HCT116 (cell line): ENCODE results near the gene PARVA. TPM values are rescaled to one million over a fixed set of nuclear protein-coding genes. Genes with fewer than 3 reads are reported as not detected.

Source experiments
- ATAC-seq: fragments of 200-7000 bp; cut with Tn5 transposase; 2 replicates; pipeline ENCODE4 v1.9.1; 2020; ENCODE audit warnings: mild to moderate bottlenecking, moderate library complexity
- BruUV-seq: library from RNA; stranded (reverse); fragments of 400-500 nt; replicated peaks from 2 replicates; lab custom pipeline; 2021; lab: Mats Ljungman, UMichigan
- CTCF ChIA-PET: fragments of 300-600 bp; sonication (Branson Sonifier 250); formaldehyde crosslinking; loops from one replicate; lab custom pipeline; 2021; ENCODE audit warnings: antibody characterized with exemption; lab: Charles Lee
- POLR2A ChIA-PET: fragments of 300-600, 350-600 bp; sonication (Branson Sonifier 250); formaldehyde crosslinking; loops from one replicate; lab custom pipeline; 2021; ENCODE audit warnings: antibody characterized with exemption; lab: Charles Lee
- RAD21 ChIA-PET, 2 experiments: fragments of 300-600 bp; sonication (Branson Sonifier 250); formaldehyde crosslinking; loops; one replicate each; lab custom pipeline; 2023; ENCODE audit warnings: low total read pairs in 2 of 2; ENCODE audit not compliant: uncharacterized antibody in 2 of 2, unreplicated experiment in 2 of 2, low non-redundant PET in 1 of 2; lab: Charles Lee
- DNase-seq: peaks from one replicate; pipeline ENCODE4 v3.0.0-alpha.2; 2010; ENCODE audit warnings: low read depth, low spot score
- H2AFZ ChIP-seq: fragments of 200-600 bp; shearing (Covaris generic), sonication (generic); 2 replicates; pipeline ENCODE4 v1.6.1; 2017; ENCODE audit warnings: low read depth, mixed run types, mixed read lengths, antibody characterized with exemption, low read length; ENCODE audit not compliant: poor library complexity, severe bottlenecking
- H3K27ac ChIP-seq: 2 replicates; pipeline ENCODE4 v1.5.1; 2012; ENCODE audit warnings: low read depth, low read length
- H3K27me3 ChIP-seq: fragments of 200-600 bp; sonication (generic); 2 replicates; pipeline ENCODE4 v1.6.1; 2016; ENCODE audit warnings: mixed run types, low read length, mixed read lengths; ENCODE audit not compliant: insufficient read depth
- H3K36me3 ChIP-seq, 2 experiments: fragments of 200-500 bp in 1 of 2; fragments of 200-600 bp in 1 of 2; sonication (Bioruptor generic) in 1 of 2; sonication (generic) in 1 of 2; 2 replicates each; pipeline versions ENCODE4 v1.5.1 to v1.6.1; 2014 to 2016; ENCODE audit warnings: low read length in 2 of 2, inconsistent platforms in 1 of 2, mixed read lengths in 1 of 2, mixed run types in 1 of 2; ENCODE audit not compliant: insufficient read depth in 2 of 2, control insufficient read depth in 1 of 2
- H3K4me1 ChIP-seq, 2 experiments: fragments of 200-600 bp in 1 of 2; sonication (generic) in 1 of 2; 2 replicates each; pipeline versions ENCODE4 v1.5.1 to v1.6.1; 2012 to 2017; ENCODE audit warnings: low read length in 2 of 2, inconsistent platforms in 1 of 2, mild to moderate bottlenecking in 1 of 2, mixed read lengths in 1 of 2, mixed run types in 1 of 2, moderate library complexity in 1 of 2; ENCODE audit not compliant: insufficient read depth in 2 of 2, control insufficient read depth in 1 of 2
- H3K4me2 ChIP-seq: fragments of 200-600 bp; sonication (generic); 2 replicates; pipeline ENCODE4 v1.6.1; 2017; ENCODE audit warnings: mixed run types, low read length, mixed read lengths
- H3K4me3 ChIP-seq, 2 experiments: fragments of 200-600 bp in 1 of 2; sonication (generic) in 1 of 2; replicated peaks in 1 of 2; 2 replicates each; pipeline ENCODE4 v1.5.1; 2011 to 2016; ENCODE audit warnings: low read length in 2 of 2, control low read depth in 1 of 2, low read depth in 1 of 2, mild to moderate bottlenecking in 1 of 2, mixed read lengths in 1 of 2, mixed run types in 1 of 2
- H3K79me2 ChIP-seq: fragments of 200-600 bp; sonication (generic); 2 replicates; pipeline ENCODE4 v1.6.1; 2017; ENCODE audit warnings: mild to moderate bottlenecking, mixed run types, low read length, moderate library complexity, mixed read lengths; ENCODE audit not compliant: insufficient read depth
- H3K9ac ChIP-seq: fragments of 200-600 bp; sonication (generic); 2 replicates; pipeline ENCODE4 v1.6.1; 2016; ENCODE audit warnings: low read length, mixed read lengths
- H3K9me2 ChIP-seq: fragments of 200-600 bp; sonication (generic), shearing (Covaris generic); 2 replicates; pipeline ENCODE4 v1.6.1; 2017; ENCODE audit warnings: mixed run types, mild to moderate bottlenecking, moderate library complexity; ENCODE audit not compliant: insufficient read depth
- H3K9me3 ChIP-seq, 2 experiments: fragments of 200-500 bp in 1 of 2; fragments of 200-600 bp in 1 of 2; sonication (Bioruptor generic) in 1 of 2; sonication (generic) in 1 of 2; 2 replicates each; pipeline ENCODE4 v1.6.1; 2014 to 2017; ENCODE audit warnings: low read length in 2 of 2, mixed read lengths in 2 of 2, inconsistent platforms in 1 of 2, low read depth in 1 of 2, mild to moderate bottlenecking in 1 of 2, mixed run types in 1 of 2, moderate library complexity in 1 of 2; ENCODE audit not compliant: control insufficient read depth in 1 of 2, insufficient read depth in 1 of 2
- H4K20me1 ChIP-seq: fragments of 200-600 bp; sonication (generic), shearing (Covaris generic); 2 replicates; pipeline ENCODE4 v1.6.1; 2017; ENCODE audit warnings: mixed run types, mild to moderate bottlenecking, moderate library complexity; ENCODE audit not compliant: insufficient read depth
- CBX3 ChIP-seq: IDR thresholded peaks from 2 replicates; pipeline ENCODE4 v1.6.1; 2012; ENCODE audit warnings: low read depth
- CEBPB ChIP-seq: IDR thresholded peaks from 2 replicates; pipeline ENCODE4 v1.6.1; 2012; ENCODE audit warnings: low read depth
- CTCF ChIP-seq, 3 experiments: fragments of 200-600 bp in 1 of 3; sonication (generic) in 1 of 3; IDR thresholded peaks in 2 of 3; conservative IDR thresholded peaks in 1 of 3; 2 replicates each; pipeline ENCODE4 v1.5.1; 2012 to 2017; ENCODE audit warnings: low read depth in 2 of 3, low read length in 2 of 3, antibody characterized with exemption in 1 of 3, borderline replicate concordance in 1 of 3, control low read depth in 1 of 3, mild to moderate bottlenecking in 1 of 3, mixed read lengths in 1 of 3, mixed run types in 1 of 3, moderate library complexity in 1 of 3; ENCODE audit not compliant: insufficient read depth in 1 of 3
- EGR1 ChIP-seq: IDR thresholded peaks from 2 replicates; pipeline ENCODE4 v1.6.1; 2012; ENCODE audit warnings: low read depth
- ELF1 ChIP-seq: IDR thresholded peaks from 2 replicates; pipeline ENCODE4 v1.6.1; 2012; ENCODE audit warnings: low read depth, borderline replicate concordance
- EZH2 ChIP-seq: fragments of 200-600 bp; sonication (generic); IDR thresholded peaks from 2 replicates; pipeline ENCODE4 v1.6.1; 2017; ENCODE audit warnings: antibody characterized with exemption, mixed run types
- EZH2phosphoT487 ChIP-seq: fragments of 200-600 bp; IDR thresholded peaks from 2 replicates; pipeline ENCODE4 v1.6.1; 2018; ENCODE audit warnings: antibody characterized with exemption, borderline replicate concordance
- FOSL1 ChIP-seq: IDR thresholded peaks from 2 replicates; pipeline ENCODE4 v1.6.1; 2012; ENCODE audit warnings: low read depth
- MAX ChIP-seq: IDR thresholded peaks from 2 replicates; pipeline ENCODE4 v1.6.1; 2012
- RAD21 ChIP-seq: IDR thresholded peaks from 2 replicates; pipeline ENCODE4 v1.6.1; 2012; ENCODE audit warnings: low read depth, mild to moderate bottlenecking
- SIN3A ChIP-seq: IDR thresholded peaks from 2 replicates; pipeline ENCODE4 v1.6.1; 2012; ENCODE audit warnings: low read depth
- SP1 ChIP-seq: IDR thresholded peaks from 2 replicates; pipeline ENCODE4 v1.6.1; 2012; ENCODE audit warnings: low read depth
- SRF ChIP-seq: IDR thresholded peaks from 2 replicates; pipeline ENCODE4 v1.6.1; 2012; ENCODE audit warnings: low read depth
- TCF7L2 ChIP-seq: IDR thresholded peaks from 2 replicates; pipeline ENCODE4 v1.7.0; 2011; ENCODE audit warnings: borderline replicate concordance, inconsistent platforms; ENCODE audit not compliant: insufficient read depth, insufficient read length; ENCODE audit errors: extremely low read depth
- YY1 ChIP-seq: IDR thresholded peaks from 2 replicates; pipeline ENCODE4 v1.6.1; 2011; ENCODE audit warnings: low read length, low read depth, moderate library complexity, mild to moderate bottlenecking; ENCODE audit not compliant: insufficient replicate concordance; ENCODE audit errors: extremely low read depth
- ZFX ChIP-seq: fragments of 450-650 bp; IDR thresholded peaks from 2 replicates; pipeline ENCODE4 v1.6.1; 2017
- ZNF274 ChIP-seq: fragments of 200-500 bp; sonication (Bioruptor generic); IDR thresholded peaks from 2 replicates; pipeline ENCODE4 v1.6.1; 2014; ENCODE audit warnings: mild to moderate bottlenecking, low read depth, low read length, inconsistent platforms
- intact Hi-C: fragments of 100-400 bp; cut with micrococcal nuclease; formaldehyde crosslinking; loops from 2 replicates; pipeline ENCODE4 v1.10.0; 2022
- total RNA-seq: library from RNA; stranded (reverse); gene quantifications from one replicate; pipeline ENCODE4 v1.2.1, GENCODE V29; 2021; ENCODE audit not compliant: unreplicated experiment

PARVA gene
- total RNA-seq, 1 experiment from 2014 or later = 18.4 TPM

GRCh38 chr11:12474871-12475270 is 97.5 kb downstream of the PARVA start:
- DNase-seq (no peak), ATAC-seq (no peak)
- Histone ChIP-seq H2AFZ (no peak overlapping the region), H3K4me1 (no peaks in the 10 kb centered on the region; a peak in 1 of 4 replicates), H3K9me2 (no peaks in the 10 kb centered on the region), H3K27ac (no peak overlapping the region), H3K9ac (no peak overlapping the region), H3K79me2 (no peaks in the 10 kb centered on the region), H3K4me2 (no peak overlapping the region), H3K36me3 (no peaks in the 10 kb centered on the region), H3K4me3 (no peak overlapping the region), H3K27me3 (no peaks in the 10 kb centered on the region), H3K9me3 (no peaks in the 10 kb centered on the region), H4K20me1 (no peaks in the 10 kb centered on the region)
- BruUV-seq = no TSS peak
- intact Hi-C loops = no loop called here
- ChIA-PET POLR2A (no interaction called here), RAD21 (no interaction called here), CTCF (no interaction called here)
- TF ChIP-seq SRF = no peak
- TF ChIP-seq SP1 = no peak
- TF ChIP-seq FOSL1 = no peak
- no peak for TF ChIP-seq MAX
- TF ChIP-seq CBX3 = no peak
- TF ChIP-seq CEBPB = no peak
- no peak for TF ChIP-seq SIN3A
- TF ChIP-seq TCF7L2 = no peak
- TF ChIP-seq RAD21 = no peak
- TF ChIP-seq ZFX = no peak
- TF ChIP-seq ELF1 = no peak
- no peak for TF ChIP-seq CTCF (IDR thresholded peaks at IDR 0.05 in 2 of 3, conservative IDR thresholded peaks at IDR 0.05 in 1 of 3; ENCODE audit: borderline replicate concordance in 1 of 3, insufficient read depth in 1 of 3, low read depth in 2 of 3, low read length in 2 of 3)
- TF ChIP-seq YY1 = no peak
- no peak for TF ChIP-seq EZH2phosphoT487
- TF ChIP-seq EZH2 = no peak
- TF ChIP-seq EGR1 = no peak
- no peak for TF ChIP-seq ZNF274
